Spleen (tissue), 13 donors: ENCODE results near the gene CDA. TPM values are rescaled to one million over a fixed set of nuclear protein-coding genes. Genes with fewer than 3 reads are reported as not detected.

Experiments used
- DNase-seq: peaks from one replicate; pipeline ENCODE4 v3.0.0-alpha.2; 2020
- H3K27ac ChIP-seq, 8 donors: fragments of 200-600 bp; sonication (generic) in 7 of 8; 1 replicate in 4 of 8; 2 replicates in 4 of 8; pipeline versions ENCODE4 v1.5.0 to v1.8.0; 2016 to 2021; ENCODE audit warnings: inconsistent platforms in 4 of 8, mild to moderate bottlenecking in 4 of 8, moderate library complexity in 1 of 8
- H3K27me3 ChIP-seq, 7 donors: fragments of 200-600 bp; sonication (generic) in 6 of 7; replicated peaks in 1 of 7; 1 replicate in 4 of 7; 2 replicates in 3 of 7; pipeline versions ENCODE4 v1.5.0 to v1.8.0; 2016 to 2021; ENCODE audit warnings: inconsistent platforms in 3 of 7, mild to moderate bottlenecking in 1 of 7
- H3K36me3 ChIP-seq, 6 donors: fragments of 200-600 bp; sonication (generic) in 5 of 6; 1 replicate in 4 of 6; 2 replicates in 2 of 6; pipeline versions ENCODE4 v1.5.0 to v1.8.0; 2016 to 2021; ENCODE audit warnings: inconsistent platforms in 2 of 6
- H3K4me1 ChIP-seq, 6 donors: fragments of 200-600 bp; sonication (generic) in 5 of 6; 1 replicate in 3 of 6; 2 replicates in 3 of 6; pipeline versions ENCODE4 v1.5.0 to v1.8.0; 2016 to 2021; ENCODE audit warnings: inconsistent platforms in 3 of 6
- H3K4me3 ChIP-seq, 8 donors: fragments of 200-600 bp; sonication (generic) in 7 of 8; 1 replicate in 4 of 8; 2 replicates in 4 of 8; pipeline versions ENCODE4 v1.5.0 to v1.8.0; 2016 to 2021; ENCODE audit warnings: inconsistent platforms in 4 of 8, mild to moderate bottlenecking in 4 of 8, moderate library complexity in 2 of 8
- H3K9me3 ChIP-seq, 8 donors: fragments of 200-600 bp; sonication (generic) in 7 of 8; 1 replicate in 4 of 8; 2 replicates in 4 of 8; pipeline versions ENCODE4 v1.5.0 to v1.8.0; 2016 to 2021; ENCODE audit warnings: inconsistent platforms in 4 of 8
- POLR2A ChIP-seq, 3 donors: fragments of 450-650 bp; IDR thresholded peaks; one replicate each; pipeline ENCODE4 v1.5.1; 2017; ENCODE audit warnings: antibody characterized with exemption in 3 of 3, mild to moderate bottlenecking in 1 of 3
- POLR2AphosphoS5 ChIP-seq, 3 donors: sonication (generic); formaldehyde crosslinking; IDR thresholded peaks; one replicate each; pipeline ENCODE4 v1.5.1; 2017; ENCODE audit warnings: antibody characterized with exemption in 3 of 3
- WGBS, 5 donors: extraction: QIAGEN DNeasy Blood & Tissue Kit in 3 of 5; methylation state at CpG; one replicate each; pipeline versions ENCODE4 v1.1.5 to v1.1.7; 2013 to 2018; 5-methylcytosine and 5-hydroxymethylcytosine counted together
- intact Hi-C: fragments of 100-400 bp; cut with DNase I; formaldehyde crosslinking; loops from one replicate; pipeline ENCODE4 v1.15.0; 2023; ENCODE audit warnings: low total_unique reads
- long read RNA-seq, 2 donors: transcript quantifications; one replicate each; lab custom pipeline, GENCODE V29; 2026
- polyA plus RNA-seq, 3 donors: library from polyadenylated mRNA; stranded (reverse); fragments of 200-250 nt; gene quantifications; one replicate each; pipeline ENCODE4 v1.2.1, GENCODE V29; 2013
- total RNA-seq, 7 donors: library from RNA; depleted of rRNA in 3 of 7; stranded (reverse); fragments of >200 nt in 3 of 7; fragmentation: NEBNext Ultra II Directional in 4 of 7; extraction: Animal tissue kit (Norgen Biotek cat#: 25700) in 4 of 7; gene quantifications; one replicate each; pipeline versions ENCODE4 v1.1.0 to v1.2.1, GENCODE V29; 2016 to 2021
- TF ChIP-seq, protein P1 (sequence below), 11 experiments: fragments of 200-600 bp in 7 of 11; fragments of 450-650 bp in 4 of 11; sonication (generic) in 4 of 11; IDR thresholded peaks in 8 of 11; conservative IDR thresholded peaks in 3 of 11; 1 replicate in 7 of 11; 2 replicates in 4 of 11; pipeline versions ENCODE4 v1.4.0 to v1.8.0; 2016 to 2021; ENCODE audit warnings: antibody characterized with exemption in 11 of 11, inconsistent platforms in 4 of 11, mild to moderate bottlenecking in 1 of 11
- donor health status: healthy with polysubstance abuse.
- donor health status: DM: no; HTN: no; CAD: no; lungs with moderate emphysema.
- donor health status: DM: no; HTN: no; CAD: no.
- donor health status: Bipolar disorder and iron deficiency.
- donor health status: healthy.
- donor health status: DM: no; HTN: no; CAD: no.
- donor health status: DM: yes; HTN: yes; CAD: no.

Gene CDA
- total RNA-seq (10 to 100 TPM in 6 of 7 donors, 1 to 10 TPM in 1; 8.5 to 47.2 (median 18.6) TPM), polyA plus RNA-seq (10 to 100 TPM in 1 of 3 donors, 1 to 10 TPM in 2; 4.2 to 18.0 (median 6.0) TPM)
- long read RNA-seq, donor 1, partial matches to known transcripts, result 0 of 1 reads
- long read RNA-seq, donor 1, other reads (novel, unspliced or antisense), result 0 of 1 reads
- long read RNA-seq, donor 2, partial matches to known transcripts, result 0 of 3 reads
- long read RNA-seq, donor 2, other reads (novel, unspliced or antisense), result 0 of 3 reads

- Histone ChIP-seq H3K27ac (peak within 1 kb of the TSS; percentile 13 to 95 (median 86)), H3K4me3 (peak within 1 kb of the TSS; percentile 9 to 66 (median 27)), H3K27me3 (peaks cover 0 to 65% (median 11%) of the 10 kb centered on the region in 7 donors), H3K36me3 (peaks cover 0 to 9% (median 0%) of the 10 kb centered on the region in 6 donors), H3K4me1 (peaks cover 0 to 51% (median 15%) of the 10 kb centered on the region in 6 donors), H3K9me3 (no peaks in the 10 kb centered on the region)
- 16 to 60% (median 28%) methylated on average over 4 to 11 of the region's 11 CpGs for WGBS, 5 donors
- no peak for TF ChIP-seq POLR2A (IDR thresholded peaks at IDR 0.05)
- TF ChIP-seq, protein P1, sequence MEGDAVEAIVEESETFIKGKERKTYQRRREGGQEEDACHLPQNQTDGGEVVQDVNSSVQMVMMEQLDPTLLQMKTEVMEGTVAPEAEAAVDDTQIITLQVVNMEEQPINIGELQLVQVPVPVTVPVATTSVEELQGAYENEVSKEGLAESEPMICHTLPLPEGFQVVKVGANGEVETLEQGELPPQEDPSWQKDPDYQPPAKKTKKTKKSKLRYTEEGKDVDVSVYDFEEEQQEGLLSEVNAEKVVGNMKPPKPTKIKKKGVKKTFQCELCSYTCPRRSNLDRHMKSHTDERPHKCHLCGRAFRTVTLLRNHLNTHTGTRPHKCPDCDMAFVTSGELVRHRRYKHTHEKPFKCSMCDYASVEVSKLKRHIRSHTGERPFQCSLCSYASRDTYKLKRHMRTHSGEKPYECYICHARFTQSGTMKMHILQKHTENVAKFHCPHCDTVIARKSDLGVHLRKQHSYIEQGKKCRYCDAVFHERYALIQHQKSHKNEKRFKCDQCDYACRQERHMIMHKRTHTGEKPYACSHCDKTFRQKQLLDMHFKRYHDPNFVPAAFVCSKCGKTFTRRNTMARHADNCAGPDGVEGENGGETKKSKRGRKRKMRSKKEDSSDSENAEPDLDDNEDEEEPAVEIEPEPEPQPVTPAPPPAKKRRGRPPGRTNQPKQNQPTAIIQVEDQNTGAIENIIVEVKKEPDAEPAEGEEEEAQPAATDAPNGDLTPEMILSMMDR (IDR thresholded peaks at IDR 0.05 in 8 of 11, conservative IDR thresholded peaks at IDR 0.05 in 3 of 11), result no peak
- peak in 2 of 3 donors; percentile 33 to 62 for TF ChIP-seq POLR2AphosphoS5 (IDR thresholded peaks at IDR 0.05)
- intact Hi-C loops, result no loop called here
- DNase-seq, result peak; percentile 82
These were observed at the start of gene CDA for GRCh38 chr1:20588634-20589225. Gene CDA, plus strand, starts transcription at chr1:20589097. Its CDS starts 33 bp downstream, at chr1:20589130.

- no peak for TF ChIP-seq POLR2A (IDR thresholded peaks at IDR 0.05)
- intact Hi-C loops, result no loop called here
- no peaks in the 10 kb centered on the region for H3K36me3 ChIP-seq
- peaks cover 0 to 25% (median 0%) of the 10 kb centered on the region in 7 donors for H3K27me3 ChIP-seq
- H3K9me3 ChIP-seq, result no peaks in the 10 kb centered on the region
- peaks cover 0 to 4% (median 0%) of the 10 kb centered on the region in 6 donors for H3K4me1 ChIP-seq
- no peak overlapping the region for H3K4me3 ChIP-seq
- 90 to 94% (median 93%) methylated on average over 1 of the region's 1 CpG for whole genome bisulfite sequencing, 5 donors
- H3K27ac ChIP-seq, result no peak overlapping the region
- no peak for DNase-seq
These were observed 48.6 kb upstream of the CDA start for GRCh38 chr1:20540281-20540680.

DNA sequence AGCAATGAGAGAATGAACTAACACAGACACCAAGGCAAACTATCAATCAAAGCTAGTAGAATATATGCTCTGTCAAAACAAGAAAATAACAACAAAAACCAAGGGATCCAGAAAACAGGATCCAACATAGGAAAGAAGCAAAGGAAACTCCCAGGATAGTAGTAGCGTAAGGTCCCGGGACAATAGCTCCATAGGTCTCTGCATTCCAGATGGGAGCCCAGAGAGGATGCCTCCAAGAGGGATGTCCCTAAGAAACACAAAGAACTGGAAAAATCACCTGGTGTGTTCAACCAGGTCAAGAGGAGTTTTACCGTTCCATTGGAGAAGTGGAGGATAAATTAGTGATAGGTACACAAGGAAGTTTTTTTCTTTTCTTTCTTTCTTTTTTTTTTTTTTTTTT lies 42.3 kb upstream of the CDA start:
- Histone ChIP-seq H3K4me1 (peaks cover 0 to 7% (median under 1%) of the 10 kb centered on the region in 6 donors), H3K4me3 (no peak overlapping the region), H3K9me3 (no peaks in the 10 kb centered on the region), H3K36me3 (no peaks in the 10 kb centered on the region), H3K27me3 (peaks cover 0 to 69% (median 2%) of the 10 kb centered on the region in 7 donors), H3K27ac (no peak overlapping the region)
- intact Hi-C loops, result no loop called here
- TF ChIP-seq POLR2A (IDR thresholded peaks at IDR 0.05) (no peak), POLR2AphosphoS5 (IDR thresholded peaks at IDR 0.05) (no peak)
- TF ChIP-seq, protein P1 (IDR thresholded peaks at IDR 0.05 in 8 of 11, conservative IDR thresholded peaks at IDR 0.05 in 3 of 11), result no peak
- WGBS, 5 donors, result 85 to 98% (median 93%) methylated on average over 3 of the region's 3 CpGs
- no peak for DNase-seq

- DNase-seq, result no peak
- 46 to 70% (median 59%) methylated on average over 3 of the region's 3 CpGs for WGBS, 5 donors
- Histone ChIP-seq H3K36me3 (no peaks in the 10 kb centered on the region), H3K27me3 (peaks cover 0 to 91% (median 32%) of the 10 kb centered on the region in 7 donors), H3K4me1 (peaks cover 4 to 46% (median 25%) of the 10 kb centered on the region in 6 donors), H3K4me3 (no peak overlapping the region), H3K9me3 (no peaks in the 10 kb centered on the region), H3K27ac (peak overlapping the region in 3 of 8 donors; percentile 59 to 68 (median 60))
- intact Hi-C loops, result no loop called here
- TF ChIP-seq POLR2A (IDR thresholded peaks at IDR 0.05) (no peak), POLR2AphosphoS5 (IDR thresholded peaks at IDR 0.05) (no peak)
- TF ChIP-seq, protein P1 (IDR thresholded peaks at IDR 0.05 in 8 of 11, conservative IDR thresholded peaks at IDR 0.05 in 3 of 11), result no peak
These were observed 37.7 kb upstream of the CDA start for GRCh38 chr1:20551161-20551560.
